ENCODE measurements around the gene NDUFS6. TPM values are rescaled to one million over a fixed set of nuclear protein-coding genes. Genes with fewer than 3 reads are reported as not detected.

NDUFS6 gene
- total and polyA plus RNA-seq, 2 donors (not counting 1 experiment from before 2014, with no cell fraction given): 21.8 to 68.5 TPM

- no peak overlapping the region for H3K4me2 ChIP-seq (ENCODE audit: extremely low read depth, insufficient read depth, low read length)
- H3K79me2 ChIP-seq (ENCODE audit: control insufficient read depth, insufficient read depth, low read length): no peaks in the 10 kb centered on the region
- H3K4me1 ChIP-seq (ENCODE audit: control insufficient read depth, extremely low read depth, insufficient read depth, low read length): no peaks in the 10 kb centered on the region
- H3K27ac ChIP-seq (ENCODE audit: insufficient read depth, low read length): no peak overlapping the region
- H3K4me3 ChIP-seq (replicated peaks in 1 of 4; ENCODE audit: control extremely low read depth in 1 of 4, insufficient read depth in 1 of 4, low read depth in 3 of 4, low read length in 4 of 4): no peak overlapping the region
- no peak overlapping the region for H3K9ac ChIP-seq (ENCODE audit: insufficient read depth, low read length)
- no peaks in the 10 kb centered on the region for H3K27me3 ChIP-seq (ENCODE audit: control insufficient read depth, insufficient read depth, low read length)
- no peaks in the 10 kb centered on the region for H3K9me3 ChIP-seq (ENCODE audit: control insufficient read depth, insufficient read depth, low read depth, low read length)
- peaks cover 3% of the 10 kb centered on the region for H3K36me3 ChIP-seq (ENCODE audit: control insufficient read depth, insufficient read depth, low read length)
- TF ChIP-seq CTCF (conservative IDR thresholded peaks at IDR 0.05 in 1 of 2, IDR thresholded peaks at IDR 0.05 in 1 of 2; ENCODE audit: low read depth in 1 of 2, low read length in 2 of 2): no peak
- TF ChIP-seq EZH2 (IDR thresholded peaks at IDR 0.05; ENCODE audit: low read length, missing control alignments): no peak
- DNase-seq (ENCODE audit: low read depth in 2 of 2): no peak
- no peak overlapping the region for H2AFZ ChIP-seq (ENCODE audit: low read length)
- no peaks in the 10 kb centered on the region for H4K20me1 ChIP-seq (ENCODE audit: control insufficient read depth, extremely low read depth, insufficient read depth, low read length)
These were observed 25.2 kb downstream of the NDUFS6 start for GRCh38 chr5:1826235-1826980.

- peaks cover 3% of the 10 kb centered on the region for H3K36me3 ChIP-seq (ENCODE audit: control insufficient read depth, insufficient read depth, low read length)
- TF ChIP-seq EZH2 (IDR thresholded peaks at IDR 0.05; ENCODE audit: low read length, missing control alignments) (no peak), CTCF (conservative IDR thresholded peaks at IDR 0.05 in 1 of 2, IDR thresholded peaks at IDR 0.05 in 1 of 2; ENCODE audit: low read depth in 1 of 2, low read length in 2 of 2) (no peak)
- no peak overlapping the region for H3K4me2 ChIP-seq (ENCODE audit: extremely low read depth, insufficient read depth, low read length)
- H3K27me3 ChIP-seq (ENCODE audit: control insufficient read depth, insufficient read depth, low read length): no peaks in the 10 kb centered on the region
- no peak for DNase-seq (ENCODE audit: low read depth in 2 of 2)
- no peaks in the 10 kb centered on the region for H4K20me1 ChIP-seq (ENCODE audit: control insufficient read depth, extremely low read depth, insufficient read depth, low read length)
- no peak overlapping the region for H3K4me3 ChIP-seq (replicated peaks in 1 of 4; ENCODE audit: control extremely low read depth in 1 of 4, insufficient read depth in 1 of 4, low read depth in 3 of 4, low read length in 4 of 4)
- no peak overlapping the region for H3K9ac ChIP-seq (ENCODE audit: insufficient read depth, low read length)
- H2AFZ ChIP-seq (ENCODE audit: low read length): no peak overlapping the region
- H3K9me3 ChIP-seq (ENCODE audit: control insufficient read depth, insufficient read depth, low read depth, low read length): no peaks in the 10 kb centered on the region
- H3K4me1 ChIP-seq (ENCODE audit: control insufficient read depth, extremely low read depth, insufficient read depth, low read length): no peaks in the 10 kb centered on the region
- no peaks in the 10 kb centered on the region for H3K79me2 ChIP-seq (ENCODE audit: control insufficient read depth, insufficient read depth, low read length)
- H3K27ac ChIP-seq (ENCODE audit: insufficient read depth, low read length): no peak overlapping the region
These were observed 26.0 kb downstream of the NDUFS6 start for GRCh38 chr5:1827025-1827885.

- H2AFZ ChIP-seq (ENCODE audit: low read length): no peak overlapping the region
- H3K9me3 ChIP-seq (ENCODE audit: control insufficient read depth, insufficient read depth, low read depth, low read length): no peaks in the 10 kb centered on the region
- no peaks in the 10 kb centered on the region for H4K20me1 ChIP-seq (ENCODE audit: control insufficient read depth, extremely low read depth, insufficient read depth, low read length)
- H3K27me3 ChIP-seq (ENCODE audit: control insufficient read depth, insufficient read depth, low read length): no peaks in the 10 kb centered on the region
- DNase-seq (ENCODE audit: low read depth in 2 of 2): no peak
- H3K27ac ChIP-seq (ENCODE audit: insufficient read depth, low read length): no peak overlapping the region
- H3K4me1 ChIP-seq (ENCODE audit: control insufficient read depth, extremely low read depth, insufficient read depth, low read length): no peaks in the 10 kb centered on the region
- no peak overlapping the region for H3K4me2 ChIP-seq (ENCODE audit: extremely low read depth, insufficient read depth, low read length)
- H3K36me3 ChIP-seq (ENCODE audit: control insufficient read depth, insufficient read depth, low read length): peaks cover 3% of the 10 kb centered on the region
- no peaks in the 10 kb centered on the region for H3K79me2 ChIP-seq (ENCODE audit: control insufficient read depth, insufficient read depth, low read length)
- no peak overlapping the region for H3K9ac ChIP-seq (ENCODE audit: insufficient read depth, low read length)
- H3K4me3 ChIP-seq (replicated peaks in 1 of 4; ENCODE audit: control extremely low read depth in 1 of 4, insufficient read depth in 1 of 4, low read depth in 3 of 4, low read length in 4 of 4): no peak overlapping the region
- TF ChIP-seq CTCF (conservative IDR thresholded peaks at IDR 0.05 in 1 of 2, IDR thresholded peaks at IDR 0.05 in 1 of 2; ENCODE audit: low read depth in 1 of 2, low read length in 2 of 2) (no peak), EZH2 (IDR thresholded peaks at IDR 0.05; ENCODE audit: low read length, missing control alignments) (no peak)
These were observed 26.7 kb downstream of the NDUFS6 start for GRCh38 chr5:1827886-1828397.

All from fibroblast of lung (primary cell).